Measurements from ENCODE around the gene RPL35.
A peak's percentile ranks its signal among the peaks of the same experiment; 100 is the strongest.

The RPL35 gene

GRCh38 chr9:124861342-124862229, at the start of gene RPL35, which contains the start of gene ARPC5L:
Gene RPL35 (minus strand): TSS chr9:124861957. CDS start chr9:124861912, 45 bp downstream.
Gene ARPC5L (plus strand): TSS chr9:124862130. CDS start chr9:124869291, 7,161 bp downstream.
- peak; percentile 99 for DNase-seq

- DNase-seq: no peak
These were observed 46.3 kb upstream of the RPL35 start for GRCh38 chr9:124908098-124908497.

GRCh38 chr9:124906966-124907365, 45.2 kb upstream of the RPL35 start:
- no peak for DNase-seq

GRCh38 chr9:124899845-124900244, 38.1 kb upstream of the RPL35 start:
- DNase-seq: no peak

GRCh38 chr9:124897570-124898460, 36.1 kb upstream of the RPL35 start:
- DNase-seq: no peak

GRCh38 chr9:124894741-124895170, 33.0 kb upstream of the RPL35 start:
- DNase-seq: peak; percentile 50

- DNase-seq: no peak
These were observed 32.4 kb upstream of the RPL35 start for GRCh38 chr9:124894035-124894740.

- no peak for DNase-seq
These were observed 28.4 kb upstream of the RPL35 start for GRCh38 chr9:124890179-124890578.

GRCh38 chr9:124889006-124889405, 27.2 kb upstream of the RPL35 start:
- no peak for DNase-seq

GRCh38 chr9:124887832-124888231, 26.1 kb upstream of the RPL35 start:
- DNase-seq: no peak

GRCh38 chr9:124886866-124887492, 25.2 kb upstream of the RPL35 start:
- no peak for DNase-seq

- DNase-seq: no peak
These were observed 24.7 kb upstream of the RPL35 start for GRCh38 chr9:124886461-124886860.

- DNase-seq: no peak
These were observed 23.8 kb upstream of the RPL35 start for GRCh38 chr9:124885551-124885950.

- DNase-seq: no peak
These were observed 22.6 kb upstream of the RPL35 start for GRCh38 chr9:124884376-124884775.

- DNase-seq: no peak
These were observed 20.5 kb upstream of the RPL35 start for GRCh38 chr9:124882231-124882630.

- no peak for DNase-seq
These were observed 19.5 kb upstream of the RPL35 start for GRCh38 chr9:124881138-124881743.

- no peak for DNase-seq
These were observed 18.7 kb upstream of the RPL35 start for GRCh38 chr9:124880501-124880900.

- DNase-seq: no peak
These were observed 17.5 kb upstream of the RPL35 start for GRCh38 chr9:124879226-124879625.

- no peak for DNase-seq
These were observed 16.8 kb upstream of the RPL35 start for GRCh38 chr9:124878518-124878917.

- DNase-seq: no peak
These were observed 16.3 kb upstream of the RPL35 start for GRCh38 chr9:124878021-124878420.

GRCh38 chr9:124877021-124877782, 15.4 kb upstream of the RPL35 start:
- DNase-seq: no peak

Data from NCI-H69 (cell line).